CD14-positive monocyte (primary cell): ENCODE measurements around the gene ELOVL6. TPM values are rescaled to one million over a fixed set of nuclear protein-coding genes. Genes with fewer than 3 reads are reported as not detected.

Experiments
- DNase-seq, 3 donors: peaks; one replicate each; pipeline ENCODE4 v3.0.0-alpha.2; 2011 to 2022
- H2AFZ ChIP-seq: 2 replicates; pipeline ENCODE4 v1.6.0; 2012; ENCODE audit warnings: mild to moderate bottlenecking, low read depth, low read length, inconsistent platforms; ENCODE audit not compliant: insufficient read depth, poor library complexity, severe bottlenecking
- H3K27ac ChIP-seq, 2 donors: 1 replicate in 1 of 2; 2 replicates in 1 of 2; pipeline ENCODE4 v1.5.1; 2012 to 2013; ENCODE audit warnings: low read length in 2 of 2, control low read depth in 1 of 2, inconsistent platforms in 1 of 2, low read depth in 1 of 2, mild to moderate bottlenecking in 1 of 2
- H3K27me3 ChIP-seq, 2 donors: one replicate each; pipeline versions ENCODE4 v1.6.0 to v1.6.1; 2011 to 2013; ENCODE audit warnings: low read length in 2 of 2; ENCODE audit not compliant: control insufficient read depth in 2 of 2, insufficient read depth in 2 of 2
- H3K36me3 ChIP-seq, 2 donors: replicated peaks in 1 of 2; 1 replicate in 1 of 2; 2 replicates in 1 of 2; pipeline versions ENCODE4 v1.5.1 to v1.6.1; 2012 to 2013; ENCODE audit warnings: low read length in 2 of 2, control low read depth in 1 of 2, inconsistent platforms in 1 of 2, mild to moderate bottlenecking in 1 of 2; ENCODE audit not compliant: insufficient read depth in 2 of 2, control insufficient read depth in 1 of 2
- H3K4me1 ChIP-seq, 2 donors: 1 replicate in 1 of 2; 2 replicates in 1 of 2; pipeline versions ENCODE4 v1.5.1 to v1.6.1; 2012 to 2013; ENCODE audit warnings: low read length in 2 of 2, control low read depth in 1 of 2, inconsistent platforms in 1 of 2, mild to moderate bottlenecking in 1 of 2, moderate library complexity in 1 of 2; ENCODE audit not compliant: insufficient read depth in 2 of 2, control insufficient read depth in 1 of 2
- H3K4me2 ChIP-seq: replicated peaks from 2 replicates; pipeline ENCODE3; 2012; ENCODE audit warnings: low read length, moderate library complexity, mild to moderate bottlenecking; ENCODE audit not compliant: poor library complexity, severe bottlenecking; ENCODE audit errors: extremely low read depth
- H3K4me3 ChIP-seq, 3 experiments: fragments of 200-600 bp in 1 of 3; sonication (generic) in 1 of 3; replicated peaks in 1 of 3; 1 replicate in 2 of 3; 2 replicates in 1 of 3; pipeline ENCODE4 v1.5.1; 2011 to 2013; ENCODE audit warnings: low read length in 3 of 3, mild to moderate bottlenecking in 3 of 3, control low read depth in 2 of 3, low read depth in 2 of 3, inconsistent platforms in 1 of 3, moderate library complexity in 1 of 3
- H3K79me2 ChIP-seq: 2 replicates; pipeline ENCODE4 v1.6.0; 2012; ENCODE audit warnings: mild to moderate bottlenecking, control low read depth, inconsistent platforms, low read length, moderate library complexity; ENCODE audit not compliant: insufficient read depth
- H3K9ac ChIP-seq: 2 replicates; pipeline ENCODE4 v1.6.0; 2017; ENCODE audit warnings: low read length, mild to moderate bottlenecking; ENCODE audit not compliant: insufficient read depth, poor library complexity, severe bottlenecking
- H3K9me3 ChIP-seq, 2 donors: replicated peaks in 1 of 2; 1 replicate in 1 of 2; 2 replicates in 1 of 2; pipeline versions ENCODE4 v1.5.1 to v1.6.1; 2012 to 2013; ENCODE audit warnings: low read length in 2 of 2, control low read depth in 1 of 2; ENCODE audit not compliant: control insufficient read depth in 1 of 2, insufficient read depth in 1 of 2
- H4K20me1 ChIP-seq: 2 replicates; pipeline ENCODE4 v1.6.0; 2012; ENCODE audit warnings: mild to moderate bottlenecking, low read length, control low read depth, moderate library complexity; ENCODE audit not compliant: insufficient read depth
- H3K27ac Mint-ChIP-seq, 7 donors: one replicate each; pipeline ENCODE4 v1.8.0; 2020; ENCODE audit warnings: mild to moderate bottlenecking in 7 of 7, mixed read lengths in 7 of 7, moderate library complexity in 6 of 7, inconsistent platforms in 2 of 7
- H3K27me3 Mint-ChIP-seq, 3 donors: one replicate each; pipeline ENCODE4 v1.8.0; 2021 to 2022; ENCODE audit warnings: low read depth in 3 of 3, mild to moderate bottlenecking in 3 of 3, mixed read lengths in 3 of 3, moderate library complexity in 3 of 3, inconsistent platforms in 1 of 3
- H3K36me3 Mint-ChIP-seq, 2 donors: one replicate each; pipeline ENCODE4 v1.8.0; 2020; ENCODE audit warnings: mixed read lengths in 2 of 2, inconsistent platforms in 1 of 2, mild to moderate bottlenecking in 1 of 2
- H3K4me1 Mint-ChIP-seq: one replicate; pipeline ENCODE4 v1.8.0; 2020; ENCODE audit warnings: mild to moderate bottlenecking, mixed read lengths
- H3K4me3 Mint-ChIP-seq, 2 donors: one replicate each; pipeline ENCODE4 v1.8.0; 2020; ENCODE audit warnings: mild to moderate bottlenecking in 2 of 2, mixed read lengths in 2 of 2, moderate library complexity in 1 of 2
- H3K9me3 Mint-ChIP-seq, 7 donors: one replicate each; pipeline ENCODE4 v1.8.0; 2020 to 2022; ENCODE audit warnings: mixed read lengths in 7 of 7, mild to moderate bottlenecking in 6 of 7, moderate library complexity in 6 of 7, inconsistent platforms in 2 of 7
- CTCF ChIP-seq: fragments of 200-600 bp; IDR thresholded peaks from one replicate; pipeline ENCODE4 v1.8.0; 2022; ENCODE audit warnings: antibody characterized with exemption, mild to moderate bottlenecking
- WGBS: methylation state at CpG from one replicate; pipeline ENCODE4 v1.1.5; 2013; ENCODE audit warnings: missing lambda C conversion rate; ENCODE audit not compliant: insufficient coverage; 5-methylcytosine and 5-hydroxymethylcytosine counted together
- intact Hi-C, 2 donors: fragments of 100-400 bp; cut with micrococcal nuclease; formaldehyde crosslinking; loops; one replicate each; pipeline versions ENCODE4 v1.15.0 to v1.15.1; 2023
- polyA plus RNA-seq, 3 donors: library from polyadenylated mRNA; depleted of rRNA in 1 of 3; unstranded in 2 of 3; stranded (reverse) in 1 of 3; fragments of 300-500 nt in 2 of 3; fragments of >200 nt in 1 of 3; fragmentation: Illumina TruSeq in 2 of 3; gene quantifications; 1 replicate in 2 of 3; 2 replicates in 1 of 3; pipeline ENCODE4 v1.2.3, GENCODE V29; 2012 to 2021

ELOVL6 gene
- polyA plus RNA-seq, 3 donors: 0.11 to 0.19 TPM; not detected in 1

GRCh38 chr4:110122201-110122600 is 76.2 kb downstream of the ELOVL6 start:
- H3K27me3 Mint-ChIP-seq: peaks cover 0 to 3% (median 0%) of the 10 kb centered on the region in 3 donors
- no peak for TF ChIP-seq CTCF
- Histone ChIP-seq H2AFZ (no peak overlapping the region), H3K27ac (no peak overlapping the region), H3K9me3 (no peaks in the 10 kb centered on the region), H3K4me3 (no peak overlapping the region), H3K4me2 (no peak overlapping the region), H3K36me3 (no peaks in the 10 kb centered on the region), H3K4me1 (no peaks in the 10 kb centered on the region), H3K79me2 (no peaks in the 10 kb centered on the region), H4K20me1 (no peaks in the 10 kb centered on the region), H3K9ac (no peak overlapping the region), H3K27me3 (no peaks in the 10 kb centered on the region)
- H3K36me3 Mint-ChIP-seq: no peaks in the 10 kb centered on the region
- H3K4me3 Mint-ChIP-seq: no peak overlapping the region
- H3K4me1 Mint-ChIP-seq: no peaks in the 10 kb centered on the region
- intact Hi-C loops: no loop called here
- DNase-seq: no peak
- H3K9me3 Mint-ChIP-seq: peaks cover 0 to 2% (median 0%) of the 10 kb centered on the region in 7 donors
- no peak overlapping the region for H3K27ac Mint-ChIP-seq

- no peaks in the 10 kb centered on the region for H3K9me3 ChIP-seq
- no peak for TF ChIP-seq CTCF
- intact Hi-C loops: no loop called here
Measured at GRCh38 chr4:110120506-110120905, 77.9 kb downstream of the ELOVL6 start.

More at GRCh38 chr4:110120506-110120905, 77.9 kb downstream of the ELOVL6 start:
- H3K27ac ChIP-seq: no peak overlapping the region
- no peak overlapping the region for H3K9ac ChIP-seq
- H2AFZ ChIP-seq: no peak overlapping the region
- H4K20me1 ChIP-seq: no peaks in the 10 kb centered on the region
- no peaks in the 10 kb centered on the region for H3K79me2 ChIP-seq
- H3K4me3 ChIP-seq: no peak overlapping the region
- Mint-ChIP-seq H3K9me3 (peaks cover 0 to 2% (median 0%) of the 10 kb centered on the region in 7 donors), H3K36me3 (no peaks in the 10 kb centered on the region), H3K4me1 (peaks cover 3% of the 10 kb centered on the region), H3K4me3 (no peak overlapping the region), H3K27me3 (peaks cover 0 to 3% (median 1%) of the 10 kb centered on the region in 3 donors), H3K27ac (no peak overlapping the region)
- H3K4me1 ChIP-seq: no peaks in the 10 kb centered on the region
- DNase-seq: no peak
- H3K36me3 ChIP-seq: no peaks in the 10 kb centered on the region
- H3K4me2 ChIP-seq: no peak overlapping the region
- WGBS: 98% methylated on average over 4 of the region's 6 CpGs
- H3K27me3 ChIP-seq: no peaks in the 10 kb centered on the region
